Measurements from ENCODE around the gene GABBR2.

GABBR2 gene

GRCh38 chr9:98368366-98369065, 340.2 kb downstream of the GABBR2 start:
- DNase-seq (ENCODE audit: low spot score) = no peak

- DNase-seq (ENCODE audit: low spot score) = no peak
These were observed 340.8 kb downstream of the GABBR2 start for GRCh38 chr9:98367923-98368322.

- no peak for DNase-seq (ENCODE audit: low spot score)
These were observed 341.3 kb downstream of the GABBR2 start for GRCh38 chr9:98367371-98367900.

- DNase-seq (ENCODE audit: low spot score) = no peak
These were observed 343.0 kb downstream of the GABBR2 start for GRCh38 chr9:98365781-98366180.

- no peak for DNase-seq (ENCODE audit: low spot score)
These were observed 343.5 kb downstream of the GABBR2 start for GRCh38 chr9:98365227-98365669.

GRCh38 chr9:98364086-98364485, 344.6 kb downstream of the GABBR2 start:
- no peak for DNase-seq (ENCODE audit: low spot score)

- no peak for DNase-seq (ENCODE audit: low spot score)
These were observed 345.1 kb downstream of the GABBR2 start for GRCh38 chr9:98363644-98364043.

GRCh38 chr9:98362624-98363252, 346.0 kb downstream of the GABBR2 start:
- DNase-seq (ENCODE audit: low spot score) = no peak

- DNase-seq (ENCODE audit: low spot score) = no peak
These were observed 347.1 kb downstream of the GABBR2 start for GRCh38 chr9:98361645-98362044.

GRCh38 chr9:98360176-98360708, 348.5 kb downstream of the GABBR2 start:
- no peak for DNase-seq (ENCODE audit: low spot score)

GRCh38 chr9:98359569-98359968, 349.2 kb downstream of the GABBR2 start:
- DNase-seq (ENCODE audit: low spot score) = no peak

GRCh38 chr9:98357921-98358535, 350.7 kb downstream of the GABBR2 start:
- peak; percentile 45 for DNase-seq (ENCODE audit: low spot score)

GRCh38 chr9:98356953-98357690, 351.6 kb downstream of the GABBR2 start:
- no peak for DNase-seq (ENCODE audit: low spot score)

GRCh38 chr9:98356326-98356725, 352.4 kb downstream of the GABBR2 start:
- no peak for DNase-seq (ENCODE audit: low spot score)

GRCh38 chr9:98351370-98351769, 357.4 kb downstream of the GABBR2 start:
- DNase-seq (ENCODE audit: low spot score) = no peak

GRCh38 chr9:98347642-98348041, 361.1 kb downstream of the GABBR2 start:
- no peak for DNase-seq (ENCODE audit: low spot score)

GRCh38 chr9:98345011-98345410, 363.7 kb downstream of the GABBR2 start:
- DNase-seq (ENCODE audit: low spot score) = no peak

GRCh38 chr9:98344581-98344980, 364.2 kb downstream of the GABBR2 start:
- no peak for DNase-seq (ENCODE audit: low spot score)

- DNase-seq (ENCODE audit: low spot score) = no peak
These were observed 365.9 kb downstream of the GABBR2 start for GRCh38 chr9:98342820-98343210.

GRCh38 chr9:98342098-98342819, 366.5 kb downstream of the GABBR2 start:
- no peak for DNase-seq (ENCODE audit: low spot score)

Measured in hepatic stellate cell (primary cell).